MCF 10A (cell line): ENCODE measurements around the gene CTDSPL. TPM values are rescaled to one million over a fixed set of nuclear protein-coding genes. Genes with fewer than 3 reads are reported as not detected.
A peak's percentile ranks its signal among the peaks of the same experiment; 100 is the strongest.

Experiments used
- microRNA-seq: library from miRNA; unstranded; fragments of <30 nt; microRNA quantifications from one replicate; pipeline ENCODE4 v1.2.0, GENCODE V29; 2022
- total RNA-seq: library from RNA; stranded (reverse); gene quantifications from 2 replicates; pipeline ENCODE4 v1.2.3, GENCODE V29; 2022

Gene CTDSPL
- total RNA-seq, 1 experiment from 2014 or later: 38.8 TPM

Small RNA genes within 50 kb of the gene (microRNA-seq; reads per million reads assigned to microRNA genes)
- gene MIR26A1: 9.3 reads per million, percentile 47 among the genes with 10 or more reads in this experiment

Other genes with a start within 250 kb of the CTDSPL start
- gene VILL, start 128.9 kb downstream of the CTDSPL start, total RNA-seq: not detected in 2 replicates
- gene PLCD1, start 167.8 kb downstream of the CTDSPL start, total RNA-seq: 1.8 and 3.1 TPM in 2 replicates
- gene DLEC1, start 177.3 kb downstream of the CTDSPL start, total RNA-seq: 1.3 TPM in 1 of 2 replicates, not detected in the other